HepG2 (cell line): ENCODE results near the gene LAMA5. TPM values are rescaled to one million over a fixed set of nuclear protein-coding genes. Genes with fewer than 3 reads are reported as not detected.

Experiments
- AGO2 ChIP-seq: fragments of 200-400 bp; formaldehyde crosslinking; optimal IDR thresholded peaks from 2 replicates; pipeline ENCODE3; 2017; ENCODE audit warnings: mild to moderate bottlenecking, low read depth, low read length, moderate library complexity
- BRD4 ChIP-seq: sonication (generic); formaldehyde crosslinking; IDR thresholded peaks from 2 replicates; pipeline ENCODE4 v1.4.0; 2020; ENCODE audit warnings: missing genetic modification reagents
- CBX1 ChIP-seq: IDR thresholded peaks from one replicate; pipeline ENCODE4 v1.6.1; 2016; ENCODE audit warnings: antibody characterized with exemption, low read depth
- HMG20B ChIP-seq: conservative IDR thresholded peaks from 2 replicates; pipeline ENCODE4 v1.6.1; 2016; ENCODE audit warnings: missing genetic modification reagents, missing compliant biosample characterization
- HOXA3 ChIP-seq: sonication (generic); formaldehyde crosslinking; IDR thresholded peaks from 2 replicates; pipeline ENCODE4 v1.5.0; 2020; ENCODE audit warnings: missing genetic modification reagents
- NFIC ChIP-seq: IDR thresholded peaks from 2 replicates; pipeline ENCODE4 v1.6.1; 2012; ENCODE audit warnings: mild to moderate bottlenecking, low read length, inconsistent platforms
- PAX8 ChIP-seq: sonication (generic); formaldehyde crosslinking; IDR thresholded peaks from 2 replicates; pipeline ENCODE4 v1.8.0; 2022; ENCODE audit warnings: mild to moderate bottlenecking, missing genetic modification reagents, borderline replicate concordance
- PCBP1 ChIP-seq: fragments of 200-400 bp; formaldehyde crosslinking; IDR thresholded peaks from 2 replicates; pipeline ENCODE4 v1.6.1; 2017; ENCODE audit warnings: mild to moderate bottlenecking, low read depth, low read length, borderline replicate concordance
- POLR2G ChIP-seq: fragments of 200-400 bp; formaldehyde crosslinking; IDR thresholded peaks from 2 replicates; pipeline ENCODE4 v1.6.1; 2018; ENCODE audit warnings: mild to moderate bottlenecking, low read depth, low read length, moderate library complexity
- RFX1 ChIP-seq: fragments of 450-650 bp; IDR thresholded peaks from 2 replicates; pipeline ENCODE4 v1.6.1; 2017
- SRSF1 ChIP-seq: fragments of 200-400 bp; formaldehyde crosslinking; optimal IDR thresholded peaks from 2 replicates; pipeline ENCODE3; 2017; ENCODE audit warnings: mild to moderate bottlenecking, low read depth, low read length, moderate library complexity
- TERF1 ChIP-seq: sonication (generic); formaldehyde crosslinking; IDR thresholded peaks from 2 replicates; pipeline ENCODE4 v1.8.0; 2022; ENCODE audit warnings: mild to moderate bottlenecking, missing genetic modification reagents, moderate library complexity
- ZBTB25 ChIP-seq: IDR thresholded peaks from 2 replicates; pipeline ENCODE4 v1.6.1; 2018; ENCODE audit warnings: missing genetic modification reagents
- ZBTB38 ChIP-seq: sonication (generic); formaldehyde crosslinking; IDR thresholded peaks from 2 replicates; pipeline ENCODE4 v1.5.1; 2020; ENCODE audit warnings: mild to moderate bottlenecking, missing genetic modification reagents
- ZNF18 ChIP-seq: sonication (generic); formaldehyde crosslinking; IDR thresholded peaks from 2 replicates; pipeline ENCODE4 v1.8.0; 2022; ENCODE audit warnings: mild to moderate bottlenecking, missing genetic modification reagents; ENCODE audit not compliant: insufficient replicate concordance
- ZNF24 ChIP-seq: fragments of 450-650 bp; IDR thresholded peaks from 2 replicates; pipeline ENCODE4 v1.6.1; 2017; ENCODE audit warnings: antibody characterized with exemption, mild to moderate bottlenecking
- ZNF263 ChIP-seq: sonication (generic); formaldehyde crosslinking; IDR thresholded peaks from 2 replicates; pipeline ENCODE4 v1.4.0; 2020; ENCODE audit warnings: missing genetic modification reagents
- ZSCAN21 ChIP-seq: sonication (generic); formaldehyde crosslinking; IDR thresholded peaks from 2 replicates; pipeline ENCODE4 v1.8.0; 2022; ENCODE audit warnings: mild to moderate bottlenecking, missing genetic modification reagents, moderate library complexity, borderline replicate concordance
- polyA plus RNA-seq, 8 experiments: library from polyadenylated mRNA; depleted of rRNA in 3 of 8; stranded (reverse) in 7 of 8; unstranded in 1 of 8; fragments of >200 nt; fragmentation: Illumina TruSeq in 4 of 8; extraction: Trizol in 4 of 8; gene quantifications; 2 replicates each; pipeline versions ENCODE4 v1.2.1 to v1.2.3, GENCODE V29; 2011 to 2016; ENCODE audit warnings: low read depth in 4 of 8, missing spikeins in 1 of 8, mixed read lengths in 1 of 8; ENCODE audit not compliant: insufficient read depth in 1 of 8
- total RNA-seq, 5 experiments: library from RNA; depleted of rRNA; stranded (reverse); fragments of >200 nt; fragmentation: Illumina TruSeq; extraction: Trizol; gene quantifications; 2 replicates each; pipeline ENCODE4 v1.2.3, GENCODE V29; 2016; ENCODE audit warnings: low read depth in 1 of 5
- TF ChIP-seq, protein P1 (sequence below): sonication (generic); formaldehyde crosslinking; IDR thresholded peaks from 2 replicates; pipeline ENCODE4; 2020; ENCODE audit warnings: missing genetic modification reagents, mild to moderate bottlenecking, borderline replicate concordance
- TF ChIP-seq, protein P2 (sequence below): sonication (generic); formaldehyde crosslinking; IDR thresholded peaks from 2 replicates; pipeline ENCODE4 v1.9.0; 2022; ENCODE audit warnings: missing genetic modification reagents, mild to moderate bottlenecking, borderline replicate concordance

Gene LAMA5
- total and polyA plus RNA-seq, 2 of the 13 experiments (the other 11 are each of a cell fraction or from before 2014, with no cell fraction given) = 21.0 to 44.7 TPM

DNA sequence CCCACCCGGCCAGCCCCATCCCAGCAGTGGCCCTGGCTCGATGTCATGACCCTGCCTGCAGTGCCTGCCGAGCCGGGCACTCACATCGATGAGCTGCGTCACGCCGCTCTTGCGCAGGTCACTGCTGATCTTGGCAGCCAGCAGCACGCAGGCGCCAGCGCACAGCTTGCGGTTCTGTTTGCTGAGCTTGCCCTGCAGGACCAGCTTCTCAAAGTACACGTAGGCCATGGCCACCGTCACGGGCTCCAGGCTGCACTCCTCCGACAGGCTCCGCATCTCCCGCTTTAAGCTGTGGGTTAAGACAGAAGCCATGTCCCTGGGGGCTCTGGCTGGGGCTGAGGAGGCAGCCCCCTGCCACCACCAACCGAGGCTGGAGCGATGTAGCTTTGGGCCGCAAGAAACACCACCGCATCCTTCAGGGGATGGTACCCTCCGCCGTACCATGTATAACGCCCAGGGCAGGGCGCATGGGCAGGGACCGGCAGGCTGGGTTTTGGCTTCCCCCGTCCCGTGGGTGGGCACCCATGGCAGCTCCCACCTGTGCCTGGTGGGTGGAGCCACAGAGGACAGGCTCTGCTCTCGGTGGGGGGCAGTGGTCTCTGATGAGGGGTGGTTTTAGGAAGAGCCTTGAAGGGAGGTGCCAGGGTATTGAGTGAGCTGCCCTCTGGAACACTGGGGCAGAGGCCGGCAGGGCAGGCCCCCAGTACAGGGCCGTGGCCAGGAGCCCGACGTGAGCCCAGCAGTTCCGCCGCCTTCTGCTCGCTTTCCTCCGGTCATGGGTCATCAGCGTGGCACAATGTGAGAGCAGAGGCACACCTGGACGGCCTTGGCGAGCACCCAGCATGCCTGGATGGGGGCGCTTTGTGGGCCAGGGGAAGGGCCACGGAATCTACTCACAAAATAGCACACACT is 24.3 kb upstream of the LAMA5 start (continued):
- TF ChIP-seq TERF1 (CRISPR knock-in tag) (0 out of 2 replicates have a peak, but pooled peaks have one; percentile 49), HMG20B (CRISPR knock-in tag) (no peak), AGO2 (peak; percentile 96), BRD4 (peak; percentile 51; the same call in 1 of the 2 replicates), ZNF24 (no peak), PCBP1 (0 out of 2 replicates have a peak, but pooled peaks have one; percentile 14), ZBTB38 (CRISPR knock-in tag) (peak; percentile 56; the same call in 1 of the 2 replicates), RFX1 (no peak), PAX8 (CRISPR knock-in tag) (no peak), ZNF263 (CRISPR knock-in tag) (0 out of 2 replicates have a peak, but pooled peaks have one; percentile 35), ZSCAN21 (peak; percentile 43; the same call in 1 of the 2 replicates), CBX1 (no peak), POLR2G (0 out of 2 replicates have a peak, but pooled peaks have one; percentile 17), ZNF18 (CRISPR knock-in tag) (no peak), NFIC (no peak), SRSF1 (no peak), ZBTB25 (CRISPR knock-in tag) (no peak), HOXA3 (CRISPR knock-in tag) (peak; percentile 25; the same call in 1 of the 2 replicates)
- TF ChIP-seq, protein P1, sequence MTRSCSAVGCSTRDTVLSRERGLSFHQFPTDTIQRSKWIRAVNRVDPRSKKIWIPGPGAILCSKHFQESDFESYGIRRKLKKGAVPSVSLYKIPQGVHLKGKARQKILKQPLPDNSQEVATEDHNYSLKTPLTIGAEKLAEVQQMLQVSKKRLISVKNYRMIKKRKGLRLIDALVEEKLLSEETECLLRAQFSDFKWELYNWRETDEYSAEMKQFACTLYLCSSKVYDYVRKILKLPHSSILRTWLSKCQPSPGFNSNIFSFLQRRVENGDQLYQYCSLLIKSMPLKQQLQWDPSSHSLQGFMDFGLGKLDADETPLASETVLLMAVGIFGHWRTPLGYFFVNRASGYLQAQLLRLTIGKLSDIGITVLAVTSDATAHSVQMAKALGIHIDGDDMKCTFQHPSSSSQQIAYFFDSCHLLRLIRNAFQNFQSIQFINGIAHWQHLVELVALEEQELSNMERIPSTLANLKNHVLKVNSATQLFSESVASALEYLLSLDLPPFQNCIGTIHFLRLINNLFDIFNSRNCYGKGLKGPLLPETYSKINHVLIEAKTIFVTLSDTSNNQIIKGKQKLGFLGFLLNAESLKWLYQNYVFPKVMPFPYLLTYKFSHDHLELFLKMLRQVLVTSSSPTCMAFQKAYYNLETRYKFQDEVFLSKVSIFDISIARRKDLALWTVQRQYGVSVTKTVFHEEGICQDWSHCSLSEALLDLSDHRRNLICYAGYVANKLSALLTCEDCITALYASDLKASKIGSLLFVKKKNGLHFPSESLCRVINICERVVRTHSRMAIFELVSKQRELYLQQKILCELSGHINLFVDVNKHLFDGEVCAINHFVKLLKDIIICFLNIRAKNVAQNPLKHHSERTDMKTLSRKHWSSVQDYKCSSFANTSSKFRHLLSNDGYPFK (CRISPR knock-in tag) = no peak
- TF ChIP-seq, protein P2, sequence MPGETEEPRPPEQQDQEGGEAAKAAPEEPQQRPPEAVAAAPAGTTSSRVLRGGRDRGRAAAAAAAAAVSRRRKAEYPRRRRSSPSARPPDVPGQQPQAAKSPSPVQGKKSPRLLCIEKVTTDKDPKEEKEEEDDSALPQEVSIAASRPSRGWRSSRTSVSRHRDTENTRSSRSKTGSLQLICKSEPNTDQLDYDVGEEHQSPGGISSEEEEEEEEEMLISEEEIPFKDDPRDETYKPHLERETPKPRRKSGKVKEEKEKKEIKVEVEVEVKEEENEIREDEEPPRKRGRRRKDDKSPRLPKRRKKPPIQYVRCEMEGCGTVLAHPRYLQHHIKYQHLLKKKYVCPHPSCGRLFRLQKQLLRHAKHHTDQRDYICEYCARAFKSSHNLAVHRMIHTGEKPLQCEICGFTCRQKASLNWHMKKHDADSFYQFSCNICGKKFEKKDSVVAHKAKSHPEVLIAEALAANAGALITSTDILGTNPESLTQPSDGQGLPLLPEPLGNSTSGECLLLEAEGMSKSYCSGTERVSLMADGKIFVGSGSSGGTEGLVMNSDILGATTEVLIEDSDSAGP (CRISPR knock-in tag) = no peak
